Measurements from ENCODE around the gene CNOT1. TPM values are rescaled to one million over a fixed set of nuclear protein-coding genes. Genes with fewer than 3 reads are reported as not detected.
A peak's percentile ranks its signal among the peaks of the same experiment; 100 is the strongest.
"Not testable (repeated sequence)": the region's sequence is repeated elsewhere in the genome, so short reads cannot be mapped to it uniquely, and the experiment has no call there.

The CNOT1 gene
- 58.0 TPM for total RNA-seq (ENCODE audit: insufficient read depth, low replicate concordance)

DNA sequence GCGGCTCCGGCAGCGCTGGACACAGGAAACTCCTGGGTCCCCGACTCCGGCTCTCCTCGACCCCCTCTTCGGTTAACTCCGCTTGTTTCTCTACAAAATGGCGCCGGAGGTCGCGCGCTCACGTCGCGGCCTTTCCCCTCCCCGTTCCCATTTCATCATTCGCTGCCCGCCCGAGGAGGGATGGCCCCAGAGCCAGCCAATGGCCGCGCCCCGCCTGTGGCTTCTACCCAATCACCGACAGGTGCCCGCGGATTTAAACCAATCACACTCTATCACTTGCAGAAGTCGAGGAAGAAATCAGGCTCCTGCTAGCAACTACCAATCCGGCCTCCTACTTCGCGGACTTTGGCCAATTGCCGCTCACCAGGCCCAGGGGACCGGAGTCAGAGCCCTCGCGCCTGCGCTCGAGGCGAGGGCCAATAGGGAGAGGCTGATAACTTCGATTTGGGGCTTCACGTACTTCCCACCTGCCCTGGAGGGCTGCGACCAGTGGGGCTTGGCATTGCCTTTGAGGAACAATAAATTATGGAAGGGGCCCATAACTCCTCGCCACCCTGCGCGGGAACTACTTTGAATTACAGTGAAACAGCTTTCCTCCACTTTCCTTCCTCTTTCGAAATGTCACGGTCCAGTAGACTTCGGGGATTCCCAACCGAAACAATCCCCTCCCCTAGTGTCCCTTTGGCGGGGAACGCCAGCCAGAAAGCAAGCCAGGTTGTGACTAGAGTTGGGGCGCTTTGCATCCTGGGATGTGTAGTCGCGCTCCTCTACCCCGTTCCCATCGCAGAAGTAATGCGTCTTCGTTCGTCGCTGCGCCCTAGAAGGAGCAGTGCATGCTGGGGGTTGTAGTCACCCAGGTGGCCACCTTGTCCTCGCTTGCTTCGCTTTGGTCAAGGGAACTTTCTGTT is at the start of gene CNOT1:
Gene CNOT1, minus strand, starts transcription at position 94 of the 908 bp plus-strand sequence. CDS start 30,489 bp downstream, outside the sequence.
- peak; percentile 100 for DNase-seq (ENCODE audit: low spot score)

DNA sequence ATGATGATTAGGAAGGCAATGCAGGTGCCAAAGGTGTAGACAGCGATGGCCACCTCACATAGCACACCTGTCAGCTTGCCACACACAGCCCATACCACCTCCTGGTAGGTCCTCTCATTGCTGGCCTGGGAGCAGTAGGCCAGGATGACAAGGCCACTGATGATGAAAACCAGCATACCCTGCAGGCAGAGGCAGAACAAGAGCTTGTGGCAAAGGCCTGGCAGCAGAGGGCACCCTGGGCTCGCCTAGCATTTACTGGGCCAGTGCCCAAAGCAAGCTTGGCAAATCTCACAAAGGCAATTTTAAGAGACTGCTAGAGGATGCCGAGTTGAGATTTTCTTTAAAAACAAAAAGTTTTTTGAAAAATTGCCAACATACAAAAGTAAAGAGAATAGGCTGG is 49.1 kb upstream of the CNOT1 start:
- no peak for DNase-seq (ENCODE audit: low spot score)

DNA sequence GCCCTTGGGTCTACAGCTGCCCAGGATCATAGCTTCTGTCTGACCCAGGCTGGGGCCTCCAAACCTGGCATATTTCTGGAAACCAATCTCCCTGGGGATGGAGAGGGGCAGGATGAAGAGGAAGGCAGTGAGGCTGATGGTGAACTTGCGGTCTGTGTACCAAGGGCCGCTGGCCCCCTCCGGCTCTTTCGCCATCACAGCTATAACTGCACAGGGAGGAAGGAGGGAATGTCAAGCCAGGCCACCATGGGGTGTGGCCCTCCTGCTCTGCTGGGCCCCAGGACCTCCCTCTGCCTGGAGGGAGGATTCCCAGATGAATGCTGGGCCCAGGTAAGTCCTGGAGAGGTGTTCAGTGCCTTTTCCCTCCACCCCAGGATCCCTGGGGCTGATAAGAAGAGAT is 48.6 kb upstream of the CNOT1 start:
- DNase-seq (ENCODE audit: low spot score) = no peak

DNA sequence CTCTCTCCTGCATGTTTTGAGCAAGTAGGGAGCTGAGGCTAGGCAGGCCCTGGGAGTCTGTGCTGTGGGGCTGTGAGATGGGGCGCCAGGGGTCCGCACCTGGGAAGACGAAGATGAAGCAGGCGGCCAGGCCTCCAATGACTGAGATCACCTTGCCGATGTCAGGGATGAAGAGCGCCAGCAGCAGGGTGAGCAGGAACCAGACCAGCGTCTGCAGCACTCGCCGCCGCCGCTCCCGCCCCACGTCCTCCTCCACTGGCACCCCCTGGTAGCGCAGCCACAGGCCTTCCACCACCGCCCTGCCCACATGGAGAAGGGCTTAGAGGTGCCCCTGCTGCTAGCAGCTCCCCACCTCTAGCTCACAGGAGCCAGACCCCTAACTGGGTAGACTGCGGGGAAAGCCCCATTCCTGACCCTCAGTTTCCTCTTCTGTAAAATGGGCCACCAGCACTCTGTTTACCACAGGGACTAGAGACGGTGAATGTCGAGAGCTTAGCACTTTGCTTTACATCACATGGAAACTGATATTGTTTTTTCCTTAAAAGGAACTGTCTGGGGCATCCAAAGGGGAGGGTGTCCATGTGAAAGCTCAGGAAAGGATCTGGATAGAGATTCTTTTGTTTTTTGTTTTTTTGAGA is 41.4 kb upstream of the CNOT1 start:
- no peak for DNase-seq (ENCODE audit: low spot score)

DNA sequence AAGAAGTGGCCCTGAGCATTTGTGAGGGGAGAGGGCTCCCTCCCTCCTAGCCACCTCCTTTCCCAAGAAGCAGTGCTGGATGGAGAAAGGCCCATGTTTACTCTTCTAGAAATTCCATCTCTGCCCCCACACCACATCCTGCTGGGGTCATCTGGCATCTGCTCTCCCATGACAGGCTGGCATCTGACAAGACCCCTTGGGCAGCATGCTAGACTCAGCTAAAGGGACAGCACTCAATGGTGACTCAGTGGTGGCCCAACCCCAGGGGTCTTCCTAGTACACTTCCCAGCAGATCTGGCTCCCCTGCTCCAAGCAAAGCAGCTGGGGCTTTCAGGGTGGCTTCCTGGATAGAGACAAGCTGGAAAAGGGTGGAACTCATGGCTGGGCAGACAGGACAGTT is 40.6 kb upstream of the CNOT1 start:
- DNase-seq (ENCODE audit: low spot score) = no peak

DNA sequence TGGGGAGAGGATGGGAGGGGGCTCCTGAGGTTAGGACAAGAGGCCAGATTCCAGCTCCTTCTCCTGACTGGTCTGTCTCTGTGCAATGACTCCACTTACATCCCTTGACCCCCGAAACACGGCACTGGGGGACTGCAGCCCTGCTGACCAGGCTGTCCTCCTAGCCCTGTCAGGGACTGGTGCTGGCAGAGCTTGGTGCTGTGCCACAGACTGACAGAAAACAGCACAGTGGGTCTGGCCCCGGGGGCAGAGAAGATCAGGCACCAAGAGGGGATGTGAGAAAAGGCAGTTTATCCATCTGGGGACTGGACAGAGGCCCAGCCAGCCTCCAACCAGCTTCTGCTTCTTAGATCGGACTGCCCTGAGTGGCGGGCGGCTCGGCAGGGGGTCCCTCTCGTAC is 35.6 kb upstream of the CNOT1 start:
- no peak for DNase-seq (ENCODE audit: low spot score)

DNA sequence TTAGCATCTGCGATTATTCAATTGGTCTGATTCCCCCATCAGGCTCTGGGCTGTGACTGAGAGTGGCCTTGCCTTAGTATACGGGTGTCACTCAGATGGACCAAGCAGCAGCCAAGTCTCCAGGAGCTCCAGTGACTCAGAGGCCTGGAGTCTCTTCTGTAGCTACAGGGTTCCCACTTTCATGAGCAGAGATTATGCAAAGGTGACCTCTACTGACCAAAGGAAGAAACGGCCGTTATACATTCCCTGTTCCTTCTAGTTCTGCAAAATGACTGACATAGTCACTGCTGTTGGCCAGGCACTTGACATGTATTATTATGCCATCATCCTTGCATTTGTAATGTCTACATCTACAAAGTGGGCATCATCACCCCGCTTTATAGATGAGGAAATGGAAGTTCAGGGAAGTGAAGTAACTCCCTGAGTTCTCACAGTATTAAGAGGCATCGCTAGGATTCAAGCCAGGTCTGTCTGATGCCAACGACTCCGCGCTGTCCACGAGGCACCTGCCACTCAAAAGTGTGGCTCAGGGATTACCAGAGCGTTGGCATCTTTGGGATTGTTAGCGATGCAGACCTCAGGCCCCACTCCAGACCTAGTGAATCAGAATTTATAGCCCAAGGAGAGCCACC is 31.7 kb upstream of the CNOT1 start:
- DNase-seq (ENCODE audit: low spot score) = peak; percentile 87

DNA sequence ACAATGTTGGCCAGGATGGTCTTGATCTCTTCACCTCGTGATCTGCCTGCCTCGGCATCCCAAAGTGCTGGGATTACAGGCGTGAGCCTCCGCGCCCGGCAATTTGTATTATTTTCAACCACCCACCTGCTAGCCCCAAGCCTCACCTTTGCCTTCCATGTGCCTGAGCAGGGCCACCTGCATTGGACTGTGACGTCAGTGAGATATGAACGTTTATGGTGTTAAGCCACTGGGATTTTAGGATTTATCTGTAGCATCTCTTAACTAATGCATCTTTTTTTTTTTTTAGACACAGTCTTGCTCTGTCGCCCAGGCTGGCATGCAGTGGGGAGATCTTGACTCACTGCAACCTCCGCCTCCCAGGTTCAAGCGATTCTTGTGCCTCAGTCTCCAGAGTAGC is 30.3 kb upstream of the CNOT1 start:
- DNase-seq (ENCODE audit: low spot score) = not testable (repeated sequence)

DNA sequence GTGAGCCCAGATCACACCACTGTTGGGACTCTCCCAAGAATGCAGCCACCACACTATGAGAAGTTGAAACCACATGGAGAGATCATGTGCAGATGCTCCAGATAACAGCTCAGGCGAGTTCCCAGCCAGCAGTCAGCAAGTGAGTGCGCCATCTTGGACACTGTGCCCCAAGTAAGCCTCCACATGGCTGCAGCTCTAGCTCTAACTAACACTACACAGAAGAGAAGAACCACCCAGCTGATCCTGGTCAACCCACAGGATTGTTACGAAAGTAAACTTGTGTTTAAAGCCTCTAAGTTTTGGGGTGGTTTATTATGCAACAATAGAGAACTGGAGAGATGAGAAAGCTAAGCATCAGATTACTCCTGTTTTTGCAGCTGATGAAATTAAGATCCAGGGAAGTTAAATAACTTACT is 29.2 kb upstream of the CNOT1 start:
- DNase-seq (ENCODE audit: low spot score) = no peak

DNA sequence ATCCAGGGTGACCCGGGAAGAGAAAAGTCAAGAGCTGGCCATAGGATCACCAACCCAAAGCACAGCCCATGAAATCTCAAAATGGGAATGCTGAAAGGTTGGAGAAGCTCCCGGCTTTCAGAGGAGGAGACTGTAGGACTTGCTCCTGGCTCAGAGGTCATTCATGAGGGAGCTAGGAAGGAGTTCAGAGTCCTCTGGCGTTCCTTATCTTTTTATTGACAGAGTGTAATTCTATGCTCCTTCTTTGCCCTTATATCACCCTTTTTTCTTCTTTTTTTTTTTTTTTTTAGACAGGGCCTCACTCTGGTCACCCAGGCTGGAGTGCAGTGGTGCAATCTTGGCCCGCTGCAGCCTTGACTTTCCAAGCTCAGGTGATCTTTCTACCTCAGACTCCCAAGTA is 27.3 kb upstream of the CNOT1 start:
- DNase-seq (ENCODE audit: low spot score) = no peak

DNA sequence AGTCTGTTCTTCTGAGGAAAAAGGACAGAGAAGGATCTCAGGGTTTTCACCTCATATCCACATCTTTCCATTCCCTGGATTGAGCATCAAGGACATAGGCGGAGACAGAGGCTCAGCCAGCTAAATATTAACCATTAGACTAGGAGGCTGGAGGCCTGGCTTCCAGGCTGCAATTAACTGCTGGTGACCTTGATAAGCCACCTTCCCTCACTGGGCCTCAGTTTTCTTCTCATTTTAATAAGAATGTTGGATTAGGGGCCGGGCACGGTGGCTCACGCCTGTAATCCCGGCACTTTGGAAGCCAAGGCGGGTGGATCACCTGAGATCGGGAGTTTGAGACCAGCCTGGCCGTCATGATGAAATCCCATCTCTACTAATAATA is 25.6 kb upstream of the CNOT1 start:
- no peak for DNase-seq (ENCODE audit: low spot score)

DNA sequence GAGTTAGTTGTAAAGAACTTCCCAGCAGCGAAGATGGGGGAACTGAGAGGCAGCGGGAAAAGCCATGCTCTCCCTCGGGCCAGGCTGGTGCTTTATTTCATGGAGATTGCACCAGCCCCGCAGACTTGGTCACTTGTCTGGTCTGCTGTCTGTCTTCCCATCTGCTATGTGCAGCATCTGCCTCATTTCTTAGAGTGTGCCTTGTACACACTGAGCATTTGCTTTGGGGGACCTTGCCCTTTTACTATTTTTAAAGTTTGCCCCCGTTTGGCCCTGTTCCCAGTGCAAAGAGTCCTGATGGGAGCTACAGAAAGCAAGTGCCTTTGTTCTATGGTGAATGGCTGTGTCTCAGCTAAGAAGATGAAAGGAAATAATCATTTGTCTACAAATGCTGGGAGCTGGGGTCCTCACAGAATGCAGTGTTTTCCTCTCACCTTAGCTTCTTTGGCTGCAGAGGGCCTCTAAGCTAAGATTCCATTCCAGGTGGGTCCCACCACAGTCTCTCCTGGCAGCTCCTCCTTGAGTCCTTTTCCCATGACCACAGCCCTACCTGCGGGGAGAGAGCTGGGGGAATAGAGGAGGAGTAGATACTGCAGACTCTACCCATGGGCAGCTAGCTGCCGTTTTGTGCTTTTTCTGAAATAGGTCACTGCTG is 25.1 kb upstream of the CNOT1 start:
- no peak for DNase-seq (ENCODE audit: low spot score)

DNA sequence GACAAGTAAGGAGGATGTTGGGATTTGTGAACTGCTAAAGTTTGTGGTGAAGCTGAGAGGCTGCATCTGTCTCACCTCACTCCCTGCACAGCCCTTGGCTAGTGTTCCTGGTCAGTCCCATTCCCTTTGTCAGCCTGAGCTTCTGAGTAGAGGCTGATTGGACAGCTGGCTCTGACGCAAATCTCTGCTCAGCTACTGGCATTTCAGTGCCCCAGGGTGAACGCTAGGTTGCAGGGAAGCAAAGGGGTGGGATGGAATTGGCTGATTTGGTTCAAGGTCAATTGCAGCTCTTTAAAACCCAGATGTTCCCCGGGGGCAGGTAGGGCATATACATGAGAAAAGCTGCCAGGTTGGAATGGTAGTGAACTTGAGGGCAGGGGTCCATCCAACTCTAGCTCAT is 23.1 kb upstream of the CNOT1 start:
- no peak for DNase-seq (ENCODE audit: low spot score)

DNA sequence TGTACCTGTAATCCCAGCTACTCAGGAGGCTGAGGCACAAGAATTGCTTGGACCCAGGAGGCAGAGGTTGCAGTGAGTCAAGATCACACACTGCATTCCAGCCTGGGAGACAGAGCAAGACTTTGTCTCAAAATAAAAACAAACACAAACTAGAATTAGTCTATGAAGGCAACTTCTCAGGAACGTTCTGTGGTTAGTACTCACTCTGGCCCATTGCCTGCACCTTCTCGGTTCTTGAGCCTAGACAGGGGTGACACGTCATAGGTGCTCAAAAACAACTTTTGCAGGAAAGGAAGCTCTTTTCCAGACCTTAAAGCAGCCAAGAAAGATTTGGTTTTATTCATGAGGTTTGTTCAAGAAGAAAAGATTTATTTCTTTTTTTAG is 22.3 kb upstream of the CNOT1 start:
- no peak for DNase-seq (ENCODE audit: low spot score)

DNA sequence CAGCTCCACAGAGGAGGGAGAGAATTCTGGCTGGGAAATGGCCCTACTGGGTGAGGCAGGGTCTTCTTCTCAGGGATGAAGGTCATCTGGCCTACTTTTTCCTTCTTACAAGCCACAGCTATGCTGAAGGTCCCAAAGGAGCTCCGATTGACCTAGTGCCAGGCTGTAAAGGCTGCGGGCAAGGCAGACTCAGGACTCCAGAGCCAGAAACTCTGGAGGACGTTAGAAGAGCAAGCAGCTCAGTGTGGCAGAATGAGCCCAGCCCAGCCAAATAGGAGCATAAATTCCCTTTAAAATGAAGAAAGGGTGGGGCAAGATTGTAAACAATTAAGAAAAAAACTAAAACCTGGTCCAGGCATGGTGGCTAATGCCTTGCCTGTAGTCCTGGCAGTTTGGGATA is 20.1 kb upstream of the CNOT1 start:
- DNase-seq (ENCODE audit: low spot score) = no peak

DNA sequence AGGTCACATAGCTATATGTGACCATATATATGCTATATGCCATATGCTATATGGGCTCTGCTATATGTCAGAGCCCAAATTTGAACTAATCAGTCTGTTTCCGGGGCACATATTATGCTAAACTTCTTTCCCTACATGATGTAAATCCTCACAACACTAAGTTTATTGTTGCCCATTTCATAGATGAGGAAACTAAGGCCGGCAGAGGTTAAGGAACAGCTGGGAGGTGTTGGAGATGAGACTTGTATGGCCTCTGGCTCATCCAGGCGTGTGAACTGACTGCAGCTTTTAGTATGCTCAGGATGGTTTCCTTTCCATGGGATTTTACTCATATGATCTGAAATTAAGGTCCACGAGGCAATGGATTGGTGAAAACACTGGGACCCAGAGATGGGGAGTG is 17.5 kb upstream of the CNOT1 start:
- no peak for DNase-seq (ENCODE audit: low spot score)

DNA sequence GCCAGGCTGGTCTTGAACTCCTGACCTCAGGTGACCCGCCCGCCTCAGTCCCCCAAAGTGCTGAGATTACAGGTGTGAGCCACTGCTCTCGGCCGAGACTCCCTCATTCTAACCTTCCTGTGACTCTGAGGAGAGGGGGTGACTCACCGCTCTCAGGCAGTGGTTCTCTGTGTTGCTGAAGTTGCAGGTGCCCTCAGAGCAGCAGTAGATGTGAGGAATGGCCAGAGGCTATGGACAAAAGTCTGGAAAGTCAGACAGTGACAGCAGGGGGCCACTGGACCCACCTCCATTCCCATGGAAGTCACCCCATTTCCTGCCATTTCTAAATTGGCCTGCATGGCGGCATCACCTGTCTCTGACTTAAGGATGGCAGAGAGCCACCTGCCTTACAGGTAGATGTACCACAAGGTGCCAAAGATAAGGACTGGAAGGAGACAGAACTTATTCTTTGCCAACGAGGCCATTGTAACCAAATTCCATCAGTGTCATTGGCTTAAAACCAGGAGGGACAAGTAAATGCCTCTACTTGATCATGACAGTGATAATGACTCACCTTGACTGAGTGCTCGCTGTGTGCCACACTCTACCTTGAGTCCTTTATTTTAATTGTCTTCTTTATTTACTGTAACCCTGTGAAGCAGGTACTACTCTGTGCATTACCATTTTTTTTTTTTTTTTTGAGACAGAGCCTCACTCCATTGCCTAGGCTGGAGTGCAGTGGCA is 15.3 kb upstream of the CNOT1 start:
- DNase-seq (ENCODE audit: low spot score) = no peak

DNA sequence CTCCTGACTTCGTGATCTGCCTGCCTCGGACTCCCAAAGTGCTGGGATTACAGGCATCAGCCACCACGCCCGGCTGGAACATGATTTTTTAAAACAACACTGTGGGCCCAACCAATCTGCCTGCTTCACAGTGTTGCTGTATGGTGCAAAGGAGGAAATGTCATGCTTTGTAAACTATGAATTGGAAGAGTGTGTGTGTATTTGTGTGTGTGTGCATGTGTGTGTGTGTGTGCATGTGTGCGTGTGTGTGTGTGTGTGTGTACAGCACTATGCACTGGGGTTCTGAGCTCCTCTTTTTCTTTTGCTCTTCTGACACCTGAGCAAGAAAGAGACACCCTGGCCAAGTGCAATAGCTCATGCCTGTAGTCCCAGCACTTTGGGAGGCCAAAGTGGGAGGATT is 14.5 kb upstream of the CNOT1 start:
- DNase-seq (ENCODE audit: low spot score) = no peak

DNA sequence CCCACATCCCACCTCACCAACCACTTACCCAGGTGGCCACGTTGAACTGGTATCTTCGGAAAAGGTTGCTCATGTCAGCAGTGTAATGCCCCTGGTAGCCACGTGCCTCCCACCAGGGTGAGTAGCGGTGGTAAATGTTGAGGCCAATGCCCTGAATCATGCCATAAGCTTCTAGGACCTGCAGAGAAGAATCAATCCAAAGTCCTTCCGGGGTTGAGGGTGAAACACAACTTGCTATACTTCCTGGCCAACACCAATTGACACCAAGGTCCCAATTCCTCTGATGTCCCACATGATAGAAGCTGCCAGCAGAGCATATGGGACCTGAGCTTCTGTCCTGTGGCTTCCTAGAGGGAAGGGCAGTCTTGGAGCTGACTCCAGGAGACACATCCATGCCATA is 11.3 kb upstream of the CNOT1 start:
- no peak for DNase-seq (ENCODE audit: low spot score)

DNA sequence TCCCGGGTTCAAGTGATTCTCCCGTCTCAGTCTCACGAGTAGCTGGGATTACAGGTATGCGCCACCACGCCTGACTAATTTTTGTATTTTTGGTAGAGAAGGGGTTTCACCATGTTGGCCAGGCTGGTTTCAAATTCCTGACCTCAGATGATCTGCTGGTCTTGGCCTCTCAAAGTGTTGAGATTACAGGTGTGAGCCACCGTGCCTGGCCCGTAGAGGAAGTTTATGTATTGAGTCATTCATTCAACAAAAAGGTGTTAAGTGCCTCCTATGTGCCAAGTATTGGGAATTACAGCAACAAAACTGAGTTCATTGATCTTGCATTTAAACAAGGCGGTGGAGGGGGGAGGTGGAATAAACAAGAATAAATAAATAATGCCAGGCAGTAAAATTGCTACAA is 10.2 kb upstream of the CNOT1 start:
- DNase-seq (ENCODE audit: low spot score) = no peak

DNA sequence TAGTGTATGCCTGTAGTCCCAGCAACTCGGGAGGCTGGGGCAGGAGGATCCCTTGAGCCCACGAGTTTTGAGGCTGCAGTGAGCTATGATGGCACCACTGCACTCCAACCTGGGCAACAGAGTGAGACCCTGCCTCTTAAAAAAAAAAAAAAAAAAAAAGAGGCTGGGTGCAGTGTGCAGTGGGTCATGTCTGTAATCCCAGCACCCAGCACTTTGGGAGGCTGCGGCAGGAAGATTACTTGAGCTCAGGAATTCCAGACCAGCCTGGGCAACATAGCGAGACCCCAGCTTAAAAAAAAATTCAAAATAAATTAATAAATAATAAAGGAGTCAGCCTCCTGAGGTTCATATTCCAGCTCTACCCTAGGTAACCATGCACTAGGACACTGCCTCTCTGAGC is 9.6 kb upstream of the CNOT1 start:
- DNase-seq (ENCODE audit: low spot score) = no peak
